Skeletal muscle tissue (tissue), 5 donors: Measurements from ENCODE around the gene RAF1. TPM values are rescaled to one million over a fixed set of nuclear protein-coding genes. Genes with fewer than 3 reads are reported as not detected.
"Not testable (repeated sequence)": the region's sequence is repeated elsewhere in the genome, so short reads cannot be mapped to it uniquely, and the experiment has no call there.

ENCODE experiments used
- H3K27ac ChIP-seq: one replicate; pipeline ENCODE4 v1.7.0; 2013; ENCODE audit warnings: mild to moderate bottlenecking, low read depth, low read length, inconsistent platforms
- H3K27me3 ChIP-seq, 3 donors: one replicate each; pipeline ENCODE4 v1.7.0; 2013; ENCODE audit warnings: low read length in 3 of 3; ENCODE audit not compliant: control insufficient read depth in 3 of 3, insufficient read depth in 3 of 3
- H3K36me3 ChIP-seq, 3 donors: one replicate each; pipeline ENCODE4 v1.7.0; 2013; ENCODE audit warnings: low read length in 3 of 3; ENCODE audit not compliant: control insufficient read depth in 3 of 3, insufficient read depth in 3 of 3
- H3K4me1 ChIP-seq, 3 donors: one replicate each; pipeline ENCODE4 v1.7.0; 2013; ENCODE audit warnings: low read length in 3 of 3, mild to moderate bottlenecking in 3 of 3; ENCODE audit not compliant: control insufficient read depth in 3 of 3, insufficient read depth in 3 of 3
- H3K4me3 ChIP-seq, 3 donors: one replicate each; pipeline ENCODE4 v1.7.0; 2013; ENCODE audit warnings: low read length in 3 of 3
- H3K9ac ChIP-seq, 3 donors: one replicate each; pipeline ENCODE4 v1.7.0; 2013; ENCODE audit warnings: low read length in 3 of 3, mild to moderate bottlenecking in 3 of 3, moderate library complexity in 2 of 3, low read depth in 1 of 3
- H3K9me3 ChIP-seq, 3 donors: one replicate each; pipeline ENCODE4 v1.7.0; 2013; ENCODE audit warnings: low read length in 3 of 3; ENCODE audit not compliant: control insufficient read depth in 3 of 3
- small RNA-seq: library from RNA; depleted of rRNA; stranded (forward); fragments of <200 nt; gene quantifications from one replicate; pipeline ENCODE3, GENCODE V24; 2014
- total RNA-seq: library from RNA; depleted of rRNA; stranded (reverse); fragments of >200 nt; gene quantifications from one replicate; pipeline ENCODE4 v1.2.3, GENCODE V29; 2014
- donor health status: Osteomylitis.

RAF1 gene
- total RNA-seq, 1 donor from 2014 or later, result 131 TPM

- not testable (repeated sequence) for H3K9me3 ChIP-seq, H3K4me3 ChIP-seq, H3K36me3 ChIP-seq, H3K9ac ChIP-seq, H3K4me1 ChIP-seq, H3K27ac ChIP-seq, H3K27me3 ChIP-seq
These were observed 120.4 kb downstream of the RAF1 start for GRCh38 chr3:12543497-12543896.

- Histone ChIP-seq H3K36me3 (peaks cover 3 to 9% (median 6%) of the 10 kb centered on the region in 3 donors), H3K27me3 (no peaks in the 10 kb centered on the region), H3K4me1 (no peaks in the 10 kb centered on the region), H3K27ac (no peak overlapping the region), H3K4me3 (no peak overlapping the region), H3K9ac (no peak overlapping the region), H3K9me3 (no peaks in the 10 kb centered on the region)
These were observed 122.3 kb downstream of the RAF1 start for GRCh38 chr3:12541625-12542024.

- Histone ChIP-seq H3K4me1 (no peaks in the 10 kb centered on the region), H3K27ac (no peak overlapping the region), H3K4me3 (no peak overlapping the region), H3K9ac (no peak overlapping the region), H3K27me3 (no peaks in the 10 kb centered on the region), H3K9me3 (no peaks in the 10 kb centered on the region), H3K36me3 (peaks cover 10 to 26% (median 20%) of the 10 kb centered on the region in 3 donors)
These were observed 127.5 kb downstream of the RAF1 start for GRCh38 chr3:12536423-12536822.

Small RNAs within 50 kb of the gene (small RNA-seq; reads per million reads assigned to genes)
- gene CRIP1P1 (not detected), gene RF00017 (not detected)

Other genes starting within 250 kb of the RAF1 start
- gene TSEN2, start 179.6 kb downstream of the RAF1 start, total RNA-seq, result 15.1 TPM
- gene MKRN2OS, start 118.6 kb downstream of the RAF1 start, total RNA-seq, result not detected
- 26.6 TPM for gene MKRN2, start 107.0 kb downstream of the RAF1 start, total RNA-seq
- under 0.01 TPM for gene TMEM40, start 95.1 kb upstream of the RAF1 start, total RNA-seq
- 22.4 TPM for gene CAND2, start 132.6 kb upstream of the RAF1 start, total RNA-seq
- 1,978 TPM for gene RPL32, start 177.4 kb upstream of the RAF1 start, total RNA-seq